ENCODE measurements around the gene CASQ2.

DNA sequence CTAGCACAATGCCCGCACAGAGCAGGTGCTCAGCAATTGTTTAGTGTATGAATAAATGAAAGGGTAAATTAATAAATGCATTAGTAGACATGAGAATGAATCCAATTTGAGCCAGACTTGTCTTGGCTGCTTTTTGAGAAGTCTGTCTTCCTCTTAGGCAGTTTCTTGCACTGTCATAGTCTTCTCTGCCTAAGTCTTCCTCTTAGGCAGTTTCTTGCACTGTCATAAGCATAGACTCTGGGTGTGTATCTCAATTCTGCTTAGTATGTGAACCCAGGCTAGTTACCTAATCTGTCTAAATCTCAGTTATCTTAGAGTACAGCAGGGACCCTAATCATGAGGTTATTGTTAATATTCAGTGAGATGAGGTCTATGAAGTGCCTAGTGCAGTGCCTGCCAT, 45.2 kb upstream of the CASQ2 start:
- TF ChIP-seq EZH2 (IDR thresholded peaks at IDR 0.05; ENCODE audit: borderline replicate concordance, low read depth, low read length, severe bottlenecking) (no peak), POLR2A (IDR thresholded peaks at IDR 0.05; ENCODE audit: low read depth, low read length) (no peak), MYC (IDR thresholded peaks at IDR 0.05; ENCODE audit: low read depth, low read length) (no peak), JUN (IDR thresholded peaks at IDR 0.05; ENCODE audit: borderline replicate concordance, insufficient read depth, insufficient read length, low read depth) (no peak), POLR2AphosphoS5 (IDR thresholded peaks at IDR 0.05; ENCODE audit: insufficient read depth, low read depth, low read length) (no peak), GATA2 (IDR thresholded peaks at IDR 0.05; ENCODE audit: insufficient read depth, insufficient read length, low read depth, low read length) (no peak), FOS (IDR thresholded peaks at IDR 0.05; ENCODE audit: borderline replicate concordance, insufficient read depth, low read length) (no peak)
- TF ChIP-seq, protein P1, sequence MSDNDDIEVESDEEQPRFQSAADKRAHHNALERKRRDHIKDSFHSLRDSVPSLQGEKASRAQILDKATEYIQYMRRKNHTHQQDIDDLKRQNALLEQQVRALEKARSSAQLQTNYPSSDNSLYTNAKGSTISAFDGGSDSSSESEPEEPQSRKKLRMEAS (IDR thresholded peaks at IDR 0.05; ENCODE audit: insufficient read depth, insufficient read length) = no peak
- TF ChIP-seq, protein P2, sequence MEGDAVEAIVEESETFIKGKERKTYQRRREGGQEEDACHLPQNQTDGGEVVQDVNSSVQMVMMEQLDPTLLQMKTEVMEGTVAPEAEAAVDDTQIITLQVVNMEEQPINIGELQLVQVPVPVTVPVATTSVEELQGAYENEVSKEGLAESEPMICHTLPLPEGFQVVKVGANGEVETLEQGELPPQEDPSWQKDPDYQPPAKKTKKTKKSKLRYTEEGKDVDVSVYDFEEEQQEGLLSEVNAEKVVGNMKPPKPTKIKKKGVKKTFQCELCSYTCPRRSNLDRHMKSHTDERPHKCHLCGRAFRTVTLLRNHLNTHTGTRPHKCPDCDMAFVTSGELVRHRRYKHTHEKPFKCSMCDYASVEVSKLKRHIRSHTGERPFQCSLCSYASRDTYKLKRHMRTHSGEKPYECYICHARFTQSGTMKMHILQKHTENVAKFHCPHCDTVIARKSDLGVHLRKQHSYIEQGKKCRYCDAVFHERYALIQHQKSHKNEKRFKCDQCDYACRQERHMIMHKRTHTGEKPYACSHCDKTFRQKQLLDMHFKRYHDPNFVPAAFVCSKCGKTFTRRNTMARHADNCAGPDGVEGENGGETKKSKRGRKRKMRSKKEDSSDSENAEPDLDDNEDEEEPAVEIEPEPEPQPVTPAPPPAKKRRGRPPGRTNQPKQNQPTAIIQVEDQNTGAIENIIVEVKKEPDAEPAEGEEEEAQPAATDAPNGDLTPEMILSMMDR (IDR thresholded peaks at IDR 0.05; ENCODE audit: extremely low read depth in 1 of 2, insufficient read depth in 1 of 2, low read depth in 1 of 2, low read length in 2 of 2) = no peak

Data from endothelial cell of umbilical vein (primary cell).